HG02798 (cell line): ENCODE results near the gene ITM2B.

Experiments
- ATAC-seq: cut with Tn5 transposase; IDR thresholded peaks from one replicate; pipeline ENCODE4 v1.9.1; 2021; ENCODE audit warnings: mild to moderate bottlenecking; ENCODE audit not compliant: unreplicated experiment, poor library complexity

The ITM2B gene

DNA sequence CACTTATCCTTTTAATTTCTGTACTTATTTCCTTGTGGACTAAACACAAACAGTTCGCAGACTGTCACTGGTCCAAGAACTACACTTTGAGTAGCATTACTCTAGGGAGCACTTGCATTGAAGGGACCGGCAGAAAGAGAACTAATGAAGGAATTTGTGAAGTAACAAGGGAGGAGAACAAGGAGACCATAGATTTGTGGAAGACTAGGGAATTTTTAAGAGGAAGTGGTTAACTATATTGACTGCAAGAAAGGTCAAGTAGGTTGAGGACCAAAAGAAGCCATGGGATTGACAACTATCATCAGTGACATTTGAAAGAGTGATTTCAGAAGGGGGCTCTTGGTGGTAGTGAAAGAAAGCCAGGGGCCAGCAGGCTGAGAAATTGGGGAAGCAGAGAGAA is 66.6 kb downstream of the ITM2B start:
- no peak for ATAC-seq

DNA sequence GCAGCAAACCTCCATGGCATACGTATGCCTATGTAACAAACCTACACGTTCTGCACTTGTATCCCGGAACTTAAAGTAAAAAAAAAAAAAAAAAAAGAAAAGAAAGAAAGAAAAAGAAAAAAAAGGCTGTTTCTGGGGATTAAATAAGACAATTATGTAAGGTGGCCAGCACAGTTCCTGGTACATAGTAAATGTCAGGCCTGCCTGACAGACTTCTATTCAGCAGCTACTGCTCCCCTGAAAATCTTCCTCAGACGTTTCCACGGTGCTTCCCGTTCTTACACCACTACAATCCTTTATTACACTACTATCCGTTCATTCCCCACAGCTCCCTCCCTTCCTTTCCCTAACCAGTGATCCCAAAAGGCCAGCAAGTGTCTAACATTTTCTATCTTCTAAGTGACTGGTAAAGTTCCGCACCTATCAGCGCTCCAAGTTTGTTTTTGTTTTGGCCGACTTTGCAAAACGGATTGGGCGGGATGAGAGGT is 69.9 kb downstream of the ITM2B start:
- ATAC-seq: no peak

DNA sequence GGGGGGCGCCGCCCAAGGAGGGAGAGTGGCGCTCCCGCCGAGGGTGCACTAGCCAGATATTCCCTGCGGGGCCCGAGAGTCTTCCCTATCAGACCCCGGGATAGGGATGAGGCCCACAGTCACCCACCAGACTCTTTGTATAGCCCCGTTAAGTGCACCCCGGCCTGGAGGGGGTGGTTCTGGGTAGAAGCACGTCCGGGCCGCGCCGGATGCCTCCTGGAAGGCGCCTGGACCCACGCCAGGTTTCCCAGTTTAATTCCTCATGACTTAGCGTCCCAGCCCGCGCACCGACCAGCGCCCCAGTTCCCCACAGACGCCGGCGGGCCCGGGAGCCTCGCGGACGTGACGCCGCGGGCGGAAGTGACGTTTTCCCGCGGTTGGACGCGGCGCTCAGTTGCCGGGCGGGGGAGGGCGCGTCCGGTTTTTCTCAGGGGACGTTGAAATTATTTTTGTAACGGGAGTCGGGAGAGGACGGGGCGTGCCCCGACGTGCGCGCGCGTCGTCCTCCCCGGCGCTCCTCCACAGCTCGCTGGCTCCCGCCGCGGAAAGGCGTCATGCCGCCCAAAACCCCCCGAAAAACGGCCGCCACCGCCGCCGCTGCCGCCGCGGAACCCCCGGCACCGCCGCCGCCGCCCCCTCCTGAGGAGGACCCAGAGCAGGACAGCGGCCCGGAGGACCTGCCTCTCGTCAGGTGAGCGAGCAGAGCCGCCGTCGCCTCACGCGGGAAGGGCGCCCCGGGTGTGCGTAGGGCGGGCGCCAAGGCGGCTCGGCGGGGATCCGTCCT is 70.5 kb downstream of the ITM2B start, which contains the start of gene RB1:
TSS of gene RB1 (plus strand) at position 393 of the 784 bp plus-strand sequence. CDS start at position 555, 162 bp downstream.
- ATAC-seq: peak; percentile 84

- ATAC-seq: peak; percentile 68
Observed at GRCh38 chr13:48304143-48304876, 71.3 kb downstream of the ITM2B start.

GRCh38 chr13:48311223-48311622 is 78.2 kb downstream of the ITM2B start:
- ATAC-seq: no peak

- no peak for ATAC-seq
Observed at GRCh38 chr13:48315969-48316650, 83.1 kb downstream of the ITM2B start.

DNA sequence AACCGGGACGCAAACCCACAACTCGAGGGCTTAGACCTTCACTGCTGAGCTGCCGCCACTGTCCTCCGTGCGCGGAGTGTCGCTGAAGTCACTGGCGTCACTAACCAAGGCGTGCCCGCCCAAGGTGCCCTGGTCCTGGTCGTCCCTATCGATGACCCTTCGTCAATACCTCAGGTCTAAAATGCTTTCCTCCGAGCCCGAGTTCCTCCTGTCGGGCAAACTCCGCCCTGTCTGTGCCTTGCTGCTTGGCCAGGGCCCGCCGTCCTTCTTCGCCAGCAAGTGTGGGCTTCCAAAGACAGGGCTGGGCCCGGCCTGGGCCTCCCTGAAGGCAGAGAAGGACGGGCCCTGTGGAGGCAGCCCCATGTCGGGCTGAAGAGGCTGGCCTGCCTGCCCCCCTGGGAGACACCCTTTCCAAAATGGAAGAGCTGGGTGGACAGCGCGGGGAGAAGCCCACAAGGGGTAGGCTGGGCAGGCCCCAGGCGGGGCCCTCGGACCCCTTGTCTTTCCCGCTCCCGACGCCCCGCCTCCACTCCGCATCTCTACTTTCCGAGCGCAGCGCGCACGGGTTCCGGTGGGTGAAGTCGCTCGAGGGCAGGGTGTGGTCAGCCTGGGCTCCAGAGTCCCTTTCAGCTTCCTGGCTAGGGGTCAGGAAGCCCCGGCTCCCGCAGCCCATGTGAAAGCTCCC is 84.0 kb downstream of the ITM2B start:
- no peak for ATAC-seq

- ATAC-seq: peak; percentile 23
Observed at GRCh38 chr13:48317511-48318376, 84.7 kb downstream of the ITM2B start.

GRCh38 chr13:48318377-48318811 is 85.4 kb downstream of the ITM2B start:
- ATAC-seq: peak; percentile 31

GRCh38 chr13:48318821-48319511 is 86.0 kb downstream of the ITM2B start:
- no peak for ATAC-seq
